Peyer's patch (tissue), 4 donors: ENCODE results near the gene MEGF6.

Experiments used
- CTCF ChIP-seq, 6 experiments: fragments of 450-650 bp in 4 of 6; fragments of 200-600 bp in 2 of 6; sonication (generic) in 1 of 6; IDR thresholded peaks; one replicate each; pipeline ENCODE4 v1.5.1; 2017 to 2019; ENCODE audit warnings: antibody characterized with exemption in 6 of 6, mild to moderate bottlenecking in 3 of 6, moderate library complexity in 1 of 6
- POLR2A ChIP-seq, 2 donors: fragments of 450-650 bp; IDR thresholded peaks; one replicate each; pipeline ENCODE4 v1.5.1; 2017; ENCODE audit warnings: antibody characterized with exemption in 2 of 2, mild to moderate bottlenecking in 2 of 2, moderate library complexity in 2 of 2

- TF ChIP-seq CTCF (IDR thresholded peaks at IDR 0.05): no peak
- no peak for TF ChIP-seq POLR2A (IDR thresholded peaks at IDR 0.05)
These were observed 91.9 kb downstream of the MEGF6 start for GRCh38 chr1:3519301-3519885.
